Measurements from ENCODE around the gene CYP24A1. TPM values are rescaled to one million over a fixed set of nuclear protein-coding genes. Genes with fewer than 3 reads are reported as not detected.

CYP24A1 gene
- total and polyA plus RNA-seq, 2 donors (not counting 3 experiments of a cell fraction or from before 2014, with no cell fraction given): not detected

- no peak for DNase-seq (ENCODE audit: low read depth, low spot score)
- dilution Hi-C loops (cut with MboI; ENCODE audit: extremely low pct_ligation_motif_present, low sequenced_read_pairs) (no loop called here), intact Hi-C loops (cut with micrococcal nuclease) (no loop called here)
- Histone ChIP-seq H3K9me3 (replicated peaks; ENCODE audit: control insufficient read depth, insufficient read depth, low read length) (no peaks in the 10 kb centered on the region), H3K4me2 (ENCODE audit: insufficient read depth, low read length) (no peak overlapping the region), H4K20me1 (replicated peaks; ENCODE audit: control insufficient read depth, extremely low read depth, insufficient read depth, low read length) (no peaks in the 10 kb centered on the region), H3K4me3 (replicated peaks in 1 of 3; ENCODE audit: insufficient read depth in 1 of 3, low read depth in 1 of 3, low read length in 3 of 3) (no peak overlapping the region), H3K27me3 (ENCODE audit: control insufficient read depth in 2 of 2, insufficient read depth in 2 of 2, low read length in 2 of 2) (no peaks in the 10 kb centered on the region), H3K79me2 (ENCODE audit: control insufficient read depth, insufficient read depth, low read length) (no peaks in the 10 kb centered on the region), H3K9me1 (replicated peaks; ENCODE audit: control insufficient read depth, extremely low read depth, insufficient read depth, low read length) (no peaks in the 10 kb centered on the region), H3K36me3 (ENCODE audit: control insufficient read depth in 2 of 2, extremely low read depth in 1 of 2, insufficient read depth in 2 of 2, low read length in 2 of 2) (no peaks in the 10 kb centered on the region), H3K27ac (ENCODE audit: insufficient read depth, low read depth, low read length) (no peak overlapping the region), H3K9ac (replicated peaks; ENCODE audit: extremely low read depth, insufficient read depth, low read length) (no peak overlapping the region), H3K4me1 (ENCODE audit: control insufficient read depth, extremely low read depth, insufficient read depth, low read length) (no peaks in the 10 kb centered on the region), H2AFZ (ENCODE audit: low read depth, low read length) (no peak overlapping the region)
- no peak for TF ChIP-seq CTCF (IDR thresholded peaks at IDR 0.05; ENCODE audit: extremely low read depth in 1 of 2, insufficient read depth in 1 of 2, low read depth in 1 of 2, low read length in 2 of 2)
- TF ChIP-seq MAX (IDR thresholded peaks at IDR 0.05; ENCODE audit: insufficient read depth, insufficient read length): no peak
- no peak for TF ChIP-seq JUN (IDR thresholded peaks at IDR 0.05; ENCODE audit: borderline replicate concordance, insufficient read depth, insufficient read length, low read depth)
- TF ChIP-seq EZH2 (IDR thresholded peaks at IDR 0.05; ENCODE audit: borderline replicate concordance, low read depth, low read length, severe bottlenecking): no peak
- no peak for TF ChIP-seq POLR2A (IDR thresholded peaks at IDR 0.05; ENCODE audit: low read depth, low read length)
- TF ChIP-seq POLR2AphosphoS5 (IDR thresholded peaks at IDR 0.05; ENCODE audit: insufficient read depth, low read depth, low read length): no peak
- no peak for TF ChIP-seq GATA2 (IDR thresholded peaks at IDR 0.05; ENCODE audit: insufficient read depth, insufficient read length, low read depth, low read length)
- TF ChIP-seq FOS (IDR thresholded peaks at IDR 0.05; ENCODE audit: borderline replicate concordance, insufficient read depth, low read length): no peak
- TF ChIP-seq MYC (IDR thresholded peaks at IDR 0.05; ENCODE audit: low read depth, low read length): no peak
- FAIRE-seq: no peak
- BruUV-seq (replicated peaks): no TSS peak
- CTCF ChIA-PET: no interaction called here
- POLR2A ChIA-PET: no interaction called here
Observed at GRCh38 chr20:54151511-54152226, 22.1 kb downstream of the CYP24A1 start.
